ENCODE measurements around the gene OGFOD1. TPM values are rescaled to one million over a fixed set of nuclear protein-coding genes. Genes with fewer than 3 reads are reported as not detected.

Gene OGFOD1
- total and polyA plus RNA-seq, 9 of the 15 experiments (the other 6 are each of a cell fraction or from before 2014, with no cell fraction given) = 60.4 to 134 (median 85.8) TPM

DNA sequence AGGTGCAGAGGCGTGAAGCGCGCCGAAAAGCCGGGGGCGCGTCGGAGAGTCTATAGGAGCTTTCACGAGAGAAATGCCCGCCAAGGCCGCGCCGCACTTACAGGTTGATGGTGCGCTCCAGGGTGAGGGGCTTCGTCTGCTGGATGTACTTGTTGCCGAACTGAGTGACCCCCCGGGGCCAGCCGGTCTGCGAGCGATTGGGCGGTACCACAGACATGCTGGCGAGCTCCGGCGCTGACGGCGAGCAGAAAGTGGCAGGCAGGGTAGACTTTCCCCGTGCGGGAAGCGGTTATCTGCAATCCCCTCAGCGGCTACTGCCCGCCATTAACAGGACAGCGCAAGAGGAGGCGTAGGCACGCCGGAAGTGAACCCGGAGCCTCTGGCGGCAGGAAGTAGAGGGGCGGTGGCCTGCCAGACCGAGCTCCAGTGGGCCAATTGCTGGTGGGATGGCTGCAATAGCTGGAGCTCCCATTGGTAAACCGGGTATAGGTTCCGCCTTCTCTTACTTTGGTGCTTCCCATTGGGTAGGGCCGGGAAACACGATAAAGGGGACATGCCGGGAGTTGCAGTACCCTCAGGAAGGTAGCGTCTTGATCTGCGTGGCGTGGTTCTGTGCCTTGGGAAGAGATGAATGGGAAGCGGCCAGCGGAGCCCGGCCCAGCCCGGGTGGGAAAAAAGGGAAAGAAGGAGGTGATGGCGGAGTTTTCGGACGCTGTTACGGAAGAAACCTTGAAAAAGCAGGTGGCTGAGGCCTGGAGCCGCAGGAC, at the start of gene OGFOD1, which contains the start of gene NUDT21 (continued):
- TF ChIP-seq, protein P1, sequence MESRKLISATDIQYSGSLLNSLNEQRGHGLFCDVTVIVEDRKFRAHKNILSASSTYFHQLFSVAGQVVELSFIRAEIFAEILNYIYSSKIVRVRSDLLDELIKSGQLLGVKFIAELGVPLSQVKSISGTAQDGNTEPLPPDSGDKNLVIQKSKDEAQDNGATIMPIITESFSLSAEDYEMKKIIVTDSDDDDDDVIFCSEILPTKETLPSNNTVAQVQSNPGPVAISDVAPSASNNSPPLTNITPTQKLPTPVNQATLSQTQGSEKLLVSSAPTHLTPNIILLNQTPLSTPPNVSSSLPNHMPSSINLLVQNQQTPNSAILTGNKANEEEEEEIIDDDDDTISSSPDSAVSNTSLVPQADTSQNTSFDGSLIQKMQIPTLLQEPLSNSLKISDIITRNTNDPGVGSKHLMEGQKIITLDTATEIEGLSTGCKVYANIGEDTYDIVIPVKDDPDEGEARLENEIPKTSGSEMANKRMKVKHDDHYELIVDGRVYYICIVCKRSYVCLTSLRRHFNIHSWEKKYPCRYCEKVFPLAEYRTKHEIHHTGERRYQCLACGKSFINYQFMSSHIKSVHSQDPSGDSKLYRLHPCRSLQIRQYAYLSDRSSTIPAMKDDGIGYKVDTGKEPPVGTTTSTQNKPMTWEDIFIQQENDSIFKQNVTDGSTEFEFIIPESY (CRISPR knock-in tag; IDR thresholded peaks at IDR 0.05) = no peak
- peak; percentile 50 for TF ChIP-seq PML (IDR thresholded peaks at IDR 0.05; ENCODE audit: low read length)
- no peak for TF ChIP-seq ZBTB5 (IDR thresholded peaks at IDR 0.05)
- no peak for TF ChIP-seq PCBP2 (IDR thresholded peaks at IDR 0.05; ENCODE audit: low read depth, low read length, poor library complexity, severe bottlenecking)
- TF ChIP-seq LARP7 (IDR thresholded peaks at IDR 0.05) = no peak
- TF ChIP-seq TRIM24 (IDR thresholded peaks at IDR 0.05) = no peak
- no peak for TF ChIP-seq GATAD2A (IDR thresholded peaks at IDR 0.05)
- no peak for TF ChIP-seq ZNF830 (CRISPR knock-in tag; IDR thresholded peaks at IDR 0.05)
- TF ChIP-seq HDGF (IDR thresholded peaks at IDR 0.05) = no peak
- TF ChIP-seq WHSC1 (IDR thresholded peaks at IDR 0.05; ENCODE audit: low read length) = no peak
- no peak for TF ChIP-seq ZNF146 (CRISPR knock-in tag; IDR thresholded peaks at IDR 0.05; ENCODE audit: unreplicated experiment)
- no peak for TF ChIP-seq ZNF253 (CRISPR knock-in tag; conservative IDR thresholded peaks at IDR 0.05)
- TF ChIP-seq ZNF76 (CRISPR knock-in tag; IDR thresholded peaks at IDR 0.05; ENCODE audit: borderline replicate concordance) = 0 out of 2 replicates have a peak, but pooled peaks have one; percentile 56
- TF ChIP-seq, protein P2, sequence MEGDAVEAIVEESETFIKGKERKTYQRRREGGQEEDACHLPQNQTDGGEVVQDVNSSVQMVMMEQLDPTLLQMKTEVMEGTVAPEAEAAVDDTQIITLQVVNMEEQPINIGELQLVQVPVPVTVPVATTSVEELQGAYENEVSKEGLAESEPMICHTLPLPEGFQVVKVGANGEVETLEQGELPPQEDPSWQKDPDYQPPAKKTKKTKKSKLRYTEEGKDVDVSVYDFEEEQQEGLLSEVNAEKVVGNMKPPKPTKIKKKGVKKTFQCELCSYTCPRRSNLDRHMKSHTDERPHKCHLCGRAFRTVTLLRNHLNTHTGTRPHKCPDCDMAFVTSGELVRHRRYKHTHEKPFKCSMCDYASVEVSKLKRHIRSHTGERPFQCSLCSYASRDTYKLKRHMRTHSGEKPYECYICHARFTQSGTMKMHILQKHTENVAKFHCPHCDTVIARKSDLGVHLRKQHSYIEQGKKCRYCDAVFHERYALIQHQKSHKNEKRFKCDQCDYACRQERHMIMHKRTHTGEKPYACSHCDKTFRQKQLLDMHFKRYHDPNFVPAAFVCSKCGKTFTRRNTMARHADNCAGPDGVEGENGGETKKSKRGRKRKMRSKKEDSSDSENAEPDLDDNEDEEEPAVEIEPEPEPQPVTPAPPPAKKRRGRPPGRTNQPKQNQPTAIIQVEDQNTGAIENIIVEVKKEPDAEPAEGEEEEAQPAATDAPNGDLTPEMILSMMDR (IDR thresholded peaks at IDR 0.05 in 2 of 3, conservative IDR thresholded peaks at IDR 0.05 in 1 of 3; ENCODE audit: insufficient read depth in 2 of 3, low read depth in 1 of 3, low read length in 3 of 3) = no peak
- peak; percentile 84 for TF ChIP-seq MYC (IDR thresholded peaks at IDR 0.05; ENCODE audit: low read depth, low read length)
- TF ChIP-seq MYC (CRISPR knock-in tag; IDR thresholded peaks at IDR 0.05; ENCODE audit: borderline replicate concordance, low read depth) = no peak
- TF ChIP-seq, protein P3, sequence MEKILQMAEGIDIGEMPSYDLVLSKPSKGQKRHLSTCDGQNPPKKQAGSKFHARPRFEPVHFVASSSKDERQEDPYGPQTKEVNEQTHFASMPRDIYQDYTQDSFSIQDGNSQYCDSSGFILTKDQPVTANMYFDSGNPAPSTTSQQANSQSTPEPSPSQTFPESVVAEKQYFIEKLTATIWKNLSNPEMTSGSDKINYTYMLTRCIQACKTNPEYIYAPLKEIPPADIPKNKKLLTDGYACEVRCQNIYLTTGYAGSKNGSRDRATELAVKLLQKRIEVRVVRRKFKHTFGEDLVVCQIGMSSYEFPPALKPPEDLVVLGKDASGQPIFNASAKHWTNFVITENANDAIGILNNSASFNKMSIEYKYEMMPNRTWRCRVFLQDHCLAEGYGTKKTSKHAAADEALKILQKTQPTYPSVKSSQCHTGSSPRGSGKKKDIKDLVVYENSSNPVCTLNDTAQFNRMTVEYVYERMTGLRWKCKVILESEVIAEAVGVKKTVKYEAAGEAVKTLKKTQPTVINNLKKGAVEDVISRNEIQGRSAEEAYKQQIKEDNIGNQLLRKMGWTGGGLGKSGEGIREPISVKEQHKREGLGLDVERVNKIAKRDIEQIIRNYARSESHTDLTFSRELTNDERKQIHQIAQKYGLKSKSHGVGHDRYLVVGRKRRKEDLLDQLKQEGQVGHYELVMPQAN (IDR thresholded peaks at IDR 0.05; ENCODE audit: borderline replicate concordance) = peak; percentile 98
- TF ChIP-seq ZNF324 (CRISPR knock-in tag; IDR thresholded peaks at IDR 0.05) = no peak
- TF ChIP-seq, protein P4, sequence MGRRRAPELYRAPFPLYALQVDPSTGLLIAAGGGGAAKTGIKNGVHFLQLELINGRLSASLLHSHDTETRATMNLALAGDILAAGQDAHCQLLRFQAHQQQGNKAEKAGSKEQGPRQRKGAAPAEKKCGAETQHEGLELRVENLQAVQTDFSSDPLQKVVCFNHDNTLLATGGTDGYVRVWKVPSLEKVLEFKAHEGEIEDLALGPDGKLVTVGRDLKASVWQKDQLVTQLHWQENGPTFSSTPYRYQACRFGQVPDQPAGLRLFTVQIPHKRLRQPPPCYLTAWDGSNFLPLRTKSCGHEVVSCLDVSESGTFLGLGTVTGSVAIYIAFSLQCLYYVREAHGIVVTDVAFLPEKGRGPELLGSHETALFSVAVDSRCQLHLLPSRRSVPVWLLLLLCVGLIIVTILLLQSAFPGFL (CRISPR knock-in tag; IDR thresholded peaks at IDR 0.05) = no peak
- peak; percentile 95 for TF ChIP-seq NR2C1 (IDR thresholded peaks at IDR 0.05)
- peak; percentile 97 for TF ChIP-seq NR2C1 (tag; IDR thresholded peaks at IDR 0.05)
